Measurements from ENCODE around the gene FAM120A. TPM values are rescaled to one million over a fixed set of nuclear protein-coding genes. Genes with fewer than 3 reads are reported as not detected.

FAM120A gene
- total RNA-seq, 4 donors from 2014 or later = 67.5 to 108 (median 89.8) TPM

DNA sequence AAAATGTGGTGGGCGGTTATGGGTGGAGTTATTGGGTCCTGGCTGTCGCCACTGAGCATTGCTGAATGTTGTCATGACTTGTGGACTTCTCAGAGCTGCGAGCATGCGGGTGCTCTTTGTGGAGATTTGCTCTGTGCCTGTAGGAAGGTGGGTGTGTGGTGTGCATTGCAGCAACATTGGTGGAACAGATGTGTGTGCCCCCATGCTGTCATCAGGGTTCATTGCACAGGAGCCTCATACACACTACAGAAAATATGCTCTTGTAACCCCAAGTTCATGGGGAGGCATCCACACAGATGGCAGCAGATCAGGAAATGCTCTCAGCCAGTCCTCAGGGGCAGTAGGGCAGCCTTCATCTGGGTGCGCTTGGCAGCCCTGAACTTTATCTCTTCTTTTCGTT, 69.0 kb downstream of the FAM120A start:
- TF ChIP-seq POLR2A (IDR thresholded peaks at IDR 0.05) = no peak
- TF ChIP-seq, protein P1, sequence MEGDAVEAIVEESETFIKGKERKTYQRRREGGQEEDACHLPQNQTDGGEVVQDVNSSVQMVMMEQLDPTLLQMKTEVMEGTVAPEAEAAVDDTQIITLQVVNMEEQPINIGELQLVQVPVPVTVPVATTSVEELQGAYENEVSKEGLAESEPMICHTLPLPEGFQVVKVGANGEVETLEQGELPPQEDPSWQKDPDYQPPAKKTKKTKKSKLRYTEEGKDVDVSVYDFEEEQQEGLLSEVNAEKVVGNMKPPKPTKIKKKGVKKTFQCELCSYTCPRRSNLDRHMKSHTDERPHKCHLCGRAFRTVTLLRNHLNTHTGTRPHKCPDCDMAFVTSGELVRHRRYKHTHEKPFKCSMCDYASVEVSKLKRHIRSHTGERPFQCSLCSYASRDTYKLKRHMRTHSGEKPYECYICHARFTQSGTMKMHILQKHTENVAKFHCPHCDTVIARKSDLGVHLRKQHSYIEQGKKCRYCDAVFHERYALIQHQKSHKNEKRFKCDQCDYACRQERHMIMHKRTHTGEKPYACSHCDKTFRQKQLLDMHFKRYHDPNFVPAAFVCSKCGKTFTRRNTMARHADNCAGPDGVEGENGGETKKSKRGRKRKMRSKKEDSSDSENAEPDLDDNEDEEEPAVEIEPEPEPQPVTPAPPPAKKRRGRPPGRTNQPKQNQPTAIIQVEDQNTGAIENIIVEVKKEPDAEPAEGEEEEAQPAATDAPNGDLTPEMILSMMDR (IDR thresholded peaks at IDR 0.05) = no peak
- no peak for TF ChIP-seq EP300 (IDR thresholded peaks at IDR 0.05)
- Histone ChIP-seq H3K4me1 (peaks cover 13% of the 10 kb centered on the region), H3K4me3 (no peak overlapping the region), H3K9me3 (no peaks in the 10 kb centered on the region), H3K27me3 (no peaks in the 10 kb centered on the region), H3K27ac (no peak overlapping the region), H3K36me3 (peaks cover 53% of the 10 kb centered on the region)
- no peak for DNase-seq (ENCODE audit: low spot score in 2 of 2)
- 86% methylated on average over 6 of the region's 6 CpGs for WGBS

DNA sequence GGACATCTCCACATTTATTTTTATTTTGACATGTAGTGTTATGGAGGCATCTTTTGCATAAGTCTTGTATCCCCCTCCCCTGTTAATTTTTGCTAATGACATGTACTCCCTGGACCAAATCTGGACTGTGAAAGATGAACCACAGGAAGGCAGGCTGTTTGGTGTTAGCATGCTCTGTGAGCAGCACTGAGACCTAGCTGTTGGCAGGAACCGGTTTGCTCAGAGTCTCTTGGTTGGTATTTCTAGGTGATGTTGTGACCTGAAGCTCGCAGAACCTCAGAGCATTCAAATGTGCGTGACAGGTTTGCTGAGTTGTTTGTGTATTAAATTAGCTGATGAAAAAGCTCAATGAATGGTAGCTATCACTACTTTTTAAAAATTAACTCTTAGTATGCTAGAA, 71.3 kb downstream of the FAM120A start:
- peaks cover 4% of the 10 kb centered on the region for H3K4me1 ChIP-seq
- no peak for TF ChIP-seq POLR2A (IDR thresholded peaks at IDR 0.05)
- no peak for TF ChIP-seq POLR2AphosphoS5 (IDR thresholded peaks at IDR 0.05)
- no peak for TF ChIP-seq EP300 (IDR thresholded peaks at IDR 0.05)
- TF ChIP-seq, protein P1 (IDR thresholded peaks at IDR 0.05) = no peak

DNA sequence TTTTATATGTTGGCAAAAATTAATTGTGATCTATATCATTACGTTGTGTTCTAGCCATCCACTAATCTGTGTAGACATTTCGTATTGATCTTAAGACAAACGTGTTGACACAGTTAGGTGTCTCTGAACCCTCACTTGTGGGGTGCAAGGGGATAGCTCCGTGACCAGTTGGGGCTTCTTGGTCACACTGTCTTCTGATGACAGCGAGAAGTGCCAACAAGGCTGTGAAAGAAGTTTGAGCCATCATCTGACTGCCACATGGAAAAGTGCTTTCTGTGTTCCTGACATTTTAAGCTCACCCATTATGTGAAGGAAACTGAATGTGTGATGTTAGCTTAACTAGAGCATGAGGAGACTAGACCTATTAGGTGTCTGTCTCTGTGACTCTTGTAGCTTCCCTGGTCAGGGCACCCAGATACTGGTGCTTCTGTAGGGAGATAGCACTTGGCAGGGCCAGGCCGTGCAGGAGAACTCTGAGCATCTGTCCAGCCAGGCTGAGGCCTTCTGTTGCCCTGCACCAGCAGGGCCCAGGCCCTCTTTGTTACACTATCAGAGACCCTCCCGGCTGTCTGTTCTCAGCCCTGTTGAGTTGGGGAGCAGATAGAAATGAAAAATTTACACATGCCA, 72.1 kb downstream of the FAM120A start:
- Histone ChIP-seq H3K36me3 (peaks cover 65% of the 10 kb centered on the region), H3K27me3 (no peaks in the 10 kb centered on the region), H3K4me3 (no peak overlapping the region), H3K9me3 (no peaks in the 10 kb centered on the region), H3K4me1 (no peaks in the 10 kb centered on the region), H3K27ac (no peak overlapping the region)
- TF ChIP-seq POLR2A (IDR thresholded peaks at IDR 0.05) (no peak), POLR2AphosphoS5 (IDR thresholded peaks at IDR 0.05) (no peak), EP300 (IDR thresholded peaks at IDR 0.05) (no peak)
- TF ChIP-seq, protein P1 (IDR thresholded peaks at IDR 0.05) = no peak
- no peak for DNase-seq (ENCODE audit: low spot score in 2 of 2)
- WGBS = 87% methylated on average over 7 of the region's 7 CpGs

More for the DNA sequence above, 71.3 kb downstream of the FAM120A start:
- H3K27me3 ChIP-seq = no peaks in the 10 kb centered on the region
- 73% methylated on average over 3 of the region's 3 CpGs for WGBS
- no peaks in the 10 kb centered on the region for H3K9me3 ChIP-seq
- H3K36me3 ChIP-seq = peaks cover 59% of the 10 kb centered on the region
- DNase-seq (ENCODE audit: low spot score in 2 of 2) = no peak
- no peak overlapping the region for H3K27ac ChIP-seq
- H3K4me3 ChIP-seq = no peak overlapping the region

DNA sequence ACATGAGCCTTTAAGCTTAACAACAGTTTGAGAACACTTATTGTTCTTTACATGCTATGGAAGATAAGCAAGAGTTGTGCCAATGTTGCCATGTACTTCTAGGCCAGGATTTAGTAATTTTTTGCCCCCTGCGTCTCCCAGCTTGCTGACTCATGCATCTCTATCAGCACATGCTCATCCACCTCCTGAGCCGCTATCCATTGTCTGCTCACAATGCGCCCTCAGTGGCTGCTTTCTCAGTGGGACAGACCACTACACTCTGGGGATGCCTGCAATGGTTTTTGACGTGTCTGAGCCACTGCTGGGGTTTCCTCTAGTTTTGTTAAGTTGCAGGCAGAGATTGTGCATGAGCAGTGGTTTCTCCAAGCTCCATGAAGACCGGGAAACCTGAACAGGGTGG, 74.0 kb downstream of the FAM120A start:
- 93% methylated on average over 5 of the region's 5 CpGs for WGBS
- no peak for DNase-seq (ENCODE audit: low spot score in 2 of 2)
- no peak overlapping the region for H3K27ac ChIP-seq
- H3K36me3 ChIP-seq = peaks cover 65% of the 10 kb centered on the region
- TF ChIP-seq POLR2AphosphoS5 (IDR thresholded peaks at IDR 0.05) (no peak), EP300 (IDR thresholded peaks at IDR 0.05) (no peak), POLR2A (IDR thresholded peaks at IDR 0.05) (no peak)
- TF ChIP-seq, protein P1 (IDR thresholded peaks at IDR 0.05) = no peak
- H3K4me1 ChIP-seq = no peaks in the 10 kb centered on the region
- H3K27me3 ChIP-seq = no peaks in the 10 kb centered on the region
- no peak overlapping the region for H3K4me3 ChIP-seq
- no peaks in the 10 kb centered on the region for H3K9me3 ChIP-seq

DNA sequence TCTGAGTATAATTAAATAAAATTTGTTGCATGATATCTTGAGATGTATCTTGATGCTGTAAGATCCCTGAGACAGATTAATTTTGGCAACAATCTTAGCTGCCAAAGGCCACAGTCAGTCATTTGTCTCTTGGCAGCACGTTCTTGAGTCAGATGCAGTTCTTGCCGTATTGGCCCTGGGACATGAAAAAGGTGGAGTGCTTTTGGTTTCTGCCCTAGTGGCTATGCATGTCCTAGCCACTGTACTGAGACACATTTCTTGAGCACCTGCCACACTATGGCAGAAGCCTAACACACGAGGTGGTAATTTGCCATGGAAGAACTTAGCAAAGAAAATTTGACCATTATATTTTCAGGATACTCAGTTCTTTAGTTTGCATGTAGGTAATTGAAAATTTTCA, 79.9 kb downstream of the FAM120A start:
- Histone ChIP-seq H3K9me3 (no peaks in the 10 kb centered on the region), H3K27ac (no peak overlapping the region), H3K27me3 (no peaks in the 10 kb centered on the region), H3K4me1 (peaks cover 3% of the 10 kb centered on the region), H3K36me3 (peaks cover 71% of the 10 kb centered on the region), H3K4me3 (no peak overlapping the region)
- peak in 1 of 2 donors; percentile 21 for DNase-seq (ENCODE audit: low spot score in 2 of 2)
- TF ChIP-seq, protein P1 (IDR thresholded peaks at IDR 0.05) = peak in 1 of 2 donors; percentile 15
- TF ChIP-seq POLR2A (IDR thresholded peaks at IDR 0.05) = no peak
- WGBS = 44% methylated on average over 3 of the region's 3 CpGs
